ENCODE data around the gene FAM111A.

Gene FAM111A

GRCh38 chr11:59141673-59142460 lies 789 bp upstream of the FAM111A start:
- peak; percentile 62 for DNase-seq (ENCODE audit: low spot score)

- DNase-seq (ENCODE audit: low spot score) = no peak
Observed at GRCh38 chr11:59144096-59144495, 1.4 kb downstream of the FAM111A start.

GRCh38 chr11:59144579-59145345 lies 2.1 kb downstream of the FAM111A start:
- DNase-seq (ENCODE audit: low spot score) = peak; percentile 86

GRCh38 chr11:59145534-59145933 lies 2.9 kb downstream of the FAM111A start:
- DNase-seq (ENCODE audit: low spot score) = peak; percentile 63

- DNase-seq (ENCODE audit: low spot score) = no peak
Observed at GRCh38 chr11:59151761-59152160, 9.1 kb downstream of the FAM111A start.

- DNase-seq (ENCODE audit: low spot score) = no peak
Observed at GRCh38 chr11:59152312-59152951, 9.8 kb downstream of the FAM111A start.

GRCh38 chr11:59154610-59155009 lies 12.0 kb downstream of the FAM111A start:
- DNase-seq (ENCODE audit: low spot score) = no peak

- DNase-seq (ENCODE audit: low spot score) = no peak
Observed at GRCh38 chr11:59157433-59157832, 14.8 kb downstream of the FAM111A start.

GRCh38 chr11:59158206-59159068 lies 15.8 kb downstream of the FAM111A start:
- peak; percentile 79 for DNase-seq (ENCODE audit: low spot score)

- DNase-seq (ENCODE audit: low spot score) = no peak
Observed at GRCh38 chr11:59164028-59164427, 21.4 kb downstream of the FAM111A start.

GRCh38 chr11:59171508-59172322 lies 29.1 kb downstream of the FAM111A start, which contains the start of gene DTX4:
DTX4 (plus strand) TSS chr11:59172132; CDS start chr11:59172596, 464 bp downstream.
- peak; percentile 92 for DNase-seq (ENCODE audit: low spot score)

- peak; percentile 35 for DNase-seq (ENCODE audit: low spot score)
Observed at GRCh38 chr11:59172345-59173079, 29.9 kb downstream of the FAM111A start.

GRCh38 chr11:59173080-59173963 lies 30.7 kb downstream of the FAM111A start:
- DNase-seq (ENCODE audit: low spot score) = peak; percentile 33

GRCh38 chr11:59173964-59174663 lies 31.5 kb downstream of the FAM111A start:
- no peak for DNase-seq (ENCODE audit: low spot score)

- DNase-seq (ENCODE audit: low spot score) = no peak
Observed at GRCh38 chr11:59174664-59175033, 32.0 kb downstream of the FAM111A start.

GRCh38 chr11:59175091-59175501 lies 32.4 kb downstream of the FAM111A start:
- DNase-seq (ENCODE audit: low spot score) = no peak

- no peak for DNase-seq (ENCODE audit: low spot score)
Observed at GRCh38 chr11:59176330-59176729, 33.7 kb downstream of the FAM111A start.

- no peak for DNase-seq (ENCODE audit: low spot score)
Observed at GRCh38 chr11:59178402-59178801, 35.7 kb downstream of the FAM111A start.
